HepG2 (cell line): Measurements from ENCODE around the gene TMPRSS15. TPM values are rescaled to one million over a fixed set of nuclear protein-coding genes. Genes with fewer than 3 reads are reported as not detected.

ENCODE experiments used
- ATAC-seq: fragments of 200-7000 bp; cut with Tn5 transposase; 3 replicates; pipeline ENCODE4 v1.9.1; 2020; ENCODE audit warnings: mild to moderate bottlenecking, moderate library complexity
- BruUV-seq: library from RNA; stranded (reverse); fragments of 400-500 nt; replicated peaks from 2 replicates; lab custom pipeline; 2021; lab: Mats Ljungman, UMichigan
- CTCF ChIA-PET: fragments of 300-600 bp; formaldehyde crosslinking; extraction: SDS; loops from one replicate; lab custom pipeline; 2021; ENCODE audit warnings: low total read pairs, inconsistent platforms, low intra/inter-chr PET ratio; lab: Yijun Ruan, JAX
- POLR2A ChIA-PET: fragments of 350-600 bp; sonication (Branson Sonifier 250); formaldehyde crosslinking; loops from one replicate; lab custom pipeline; 2020; ENCODE audit warnings: antibody characterized with exemption, inconsistent platforms; lab: Yijun Ruan, JAX
- DNase-seq: peaks from one replicate; pipeline ENCODE4 v3.0.0-alpha.2; 2015; ENCODE audit warnings: low spot score
- FAIRE-seq: peaks from 3 replicates; lab custom pipeline; 2011; peaks lifted over from hg19 to GRCh38; lab: Jason Lieb, UNC
- H2AFZ ChIP-seq: one replicate; pipeline ENCODE4 v1.6.1; 2011; ENCODE audit warnings: low read length, inconsistent platforms
- H3K27ac ChIP-seq: fragments of 300-600 bp; 3 replicates; pipeline ENCODE4 v1.8.0; 2011; ENCODE audit warnings: mixed run types, mild to moderate bottlenecking, mixed read lengths, low read length, inconsistent platforms; ENCODE audit not compliant: insufficient read depth; ENCODE audit errors: extremely low read length
- H3K27me3 ChIP-seq, 2 experiments: fragments of 200-600 bp in 1 of 2; 2 replicates in 1 of 2; 3 replicates in 1 of 2; pipeline versions ENCODE4 v1.6.0 to v1.8.0; 2011; ENCODE audit warnings: low read length in 2 of 2, mild to moderate bottlenecking in 2 of 2, moderate library complexity in 2 of 2, inconsistent platforms in 1 of 2; ENCODE audit not compliant: insufficient read depth in 2 of 2, control insufficient read depth in 1 of 2
- H3K36me3 ChIP-seq, 2 experiments: fragments of 200-600 bp in 1 of 2; replicated peaks in 1 of 2; 2 replicates in 1 of 2; 3 replicates in 1 of 2; pipeline versions ENCODE4 v1.5.1 to v1.8.0; 2011; ENCODE audit warnings: low read length in 2 of 2, inconsistent platforms in 1 of 2; ENCODE audit not compliant: insufficient read depth in 2 of 2, control insufficient read depth in 1 of 2
- H3K4me1 ChIP-seq: 2 replicates; pipeline ENCODE4 v1.5.1; 2012; ENCODE audit warnings: low read length, inconsistent platforms; ENCODE audit not compliant: insufficient read depth
- H3K4me2 ChIP-seq: 2 replicates; pipeline ENCODE4 v1.6.0; 2011; ENCODE audit warnings: low read depth, low read length, inconsistent platforms
- H3K4me3 ChIP-seq, 3 experiments: fragments of 200-600 bp in 1 of 3; sonication (generic), shearing (Covaris generic) in 1 of 3; replicated peaks in 1 of 3; 2 replicates each; pipeline ENCODE4 v1.5.1; 2011 to 2016; ENCODE audit warnings: low read length in 3 of 3, inconsistent platforms in 2 of 3, low read depth in 2 of 3, mild to moderate bottlenecking in 2 of 3, control low read depth in 1 of 3, mixed read lengths in 1 of 3; ENCODE audit not compliant: insufficient read depth in 1 of 3
- H3K79me2 ChIP-seq: one replicate; pipeline ENCODE4 v1.6.1; 2011; ENCODE audit warnings: low read length, inconsistent platforms; ENCODE audit not compliant: insufficient read depth
- H3K9ac ChIP-seq: 2 replicates; pipeline ENCODE4 v1.6.0; 2011; ENCODE audit warnings: mild to moderate bottlenecking, low read depth, low read length, inconsistent platforms; ENCODE audit not compliant: insufficient read depth
- H3K9me3 ChIP-seq: 2 replicates; pipeline ENCODE4 v1.5.1; 2012; ENCODE audit warnings: mild to moderate bottlenecking, low read length
- H4K20me1 ChIP-seq: 2 replicates; pipeline ENCODE4 v1.6.0; 2011; ENCODE audit warnings: inconsistent platforms, mild to moderate bottlenecking, low read length, moderate library complexity; ENCODE audit not compliant: insufficient read depth
- KDM4B ChIP-seq: sonication (generic); formaldehyde crosslinking; IDR thresholded peaks from 2 replicates; pipeline ENCODE4 v1.4.0; 2020; ENCODE audit warnings: missing genetic modification reagents
- MYC ChIP-seq: sonication (generic); formaldehyde crosslinking; IDR thresholded peaks from 2 replicates; pipeline ENCODE4 v1.9.0; 2021; ENCODE audit warnings: missing genetic modification reagents, borderline replicate concordance
- RORA ChIP-seq: sonication (generic); formaldehyde crosslinking; IDR thresholded peaks from 2 replicates; pipeline ENCODE4 v1.5.0; 2020; ENCODE audit warnings: mild to moderate bottlenecking, missing genetic modification reagents, moderate library complexity
- SIX4 ChIP-seq: sonication (generic); formaldehyde crosslinking; IDR thresholded peaks from 2 replicates; pipeline ENCODE4 v1.4.0; 2020; ENCODE audit warnings: missing genetic modification reagents
- ZBTB3 ChIP-seq: sonication (generic); formaldehyde crosslinking; IDR thresholded peaks from 2 replicates; pipeline ENCODE4 v1.4.0; 2020; ENCODE audit warnings: low read depth, mild to moderate bottlenecking, moderate library complexity, missing genetic modification reagents, borderline replicate concordance
- ZNF24 ChIP-seq: fragments of 450-650 bp; IDR thresholded peaks from 2 replicates; pipeline ENCODE4 v1.6.1; 2017; ENCODE audit warnings: antibody characterized with exemption, mild to moderate bottlenecking
- ZNF430 ChIP-seq: sonication (generic); formaldehyde crosslinking; IDR thresholded peaks from 2 replicates; pipeline ENCODE4 v1.9.0; 2021; ENCODE audit warnings: mild to moderate bottlenecking, missing genetic modification reagents
- WGBS: methylation state at CpG from one replicate; pipeline ENCODE4 v1.1.6; 2017; ENCODE audit warnings: low lambda C conversion rate; 5-methylcytosine and 5-hydroxymethylcytosine counted together
- in situ Hi-C: cut with HindIII; loops from 2 replicates; pipeline ENCODE4 v1.10.0; 2017; ENCODE audit warnings: low pct_unique_long_range_greater_than_20kb; ENCODE audit not compliant: extremely low pct_ligation_motif_present
- intact Hi-C: fragments of 100-400 bp; cut with micrococcal nuclease; formaldehyde crosslinking; loops from one replicate; pipeline ENCODE4 v1.10.0; 2022; ENCODE audit not compliant: unreplicated experiment
- polyA plus RNA-seq, 8 experiments: library from polyadenylated mRNA; depleted of rRNA in 3 of 8; stranded (reverse) in 7 of 8; unstranded in 1 of 8; fragments of >200 nt; fragmentation: Illumina TruSeq in 4 of 8; extraction: Trizol in 4 of 8; gene quantifications; 2 replicates each; pipeline versions ENCODE4 v1.2.1 to v1.2.3, GENCODE V29; 2011 to 2016; ENCODE audit warnings: low read depth in 4 of 8, missing spikeins in 1 of 8, mixed read lengths in 1 of 8; ENCODE audit not compliant: insufficient read depth in 1 of 8
- total RNA-seq, 5 experiments: library from RNA; depleted of rRNA; stranded (reverse); fragments of >200 nt; fragmentation: Illumina TruSeq; extraction: Trizol; gene quantifications; 2 replicates each; pipeline ENCODE4 v1.2.3, GENCODE V29; 2016; ENCODE audit warnings: low read depth in 1 of 5
- TF ChIP-seq, protein P1 (sequence below): sonication (generic); formaldehyde crosslinking; IDR thresholded peaks from 2 replicates; pipeline ENCODE4 v1.4.0; 2020; ENCODE audit warnings: missing genetic modification reagents

The TMPRSS15 gene
- total and polyA plus RNA-seq, 2 of the 13 experiments (the other 11 are each of a cell fraction or from before 2014, with no cell fraction given), result not detected

DNA sequence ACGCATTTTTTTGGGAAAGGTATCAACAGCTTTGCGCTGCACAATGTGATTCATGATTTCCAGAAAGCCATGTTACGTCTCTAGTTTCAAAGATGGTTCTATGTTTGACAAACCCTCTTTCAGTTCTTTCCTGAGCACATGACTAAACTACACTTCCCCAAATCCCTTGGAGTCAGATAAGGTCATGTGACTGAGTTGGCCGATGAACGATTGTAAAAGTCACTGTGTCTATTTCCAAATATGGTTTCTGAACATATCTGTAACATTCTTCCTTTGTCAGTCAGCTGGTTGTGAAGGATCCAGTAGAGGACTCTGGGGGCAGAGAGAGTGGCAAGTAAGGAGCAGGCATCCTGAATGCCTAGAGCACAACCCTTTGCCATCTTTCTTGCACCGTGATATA, 35.4 kb downstream of the TMPRSS15 start:
- ChIA-PET CTCF (no interaction called here), POLR2A (no interaction called here)
- H3K27ac ChIP-seq, result no peak overlapping the region
- no peak overlapping the region for H3K4me2 ChIP-seq
- intact Hi-C loops (loop anchor here (5.0 kb wide), 1 partner anchor 691 kb away; no protein-coding TSS in a partner anchor), in situ Hi-C loops (no loop called here)
- 31% methylated on average over 6 of the region's 6 CpGs for WGBS
- ATAC-seq, result no peak
- H3K79me2 ChIP-seq, result no peaks in the 10 kb centered on the region
- H3K36me3 ChIP-seq, result no peaks in the 10 kb centered on the region
- no peak overlapping the region for H3K9ac ChIP-seq
- BruUV-seq, result no TSS peak
- H3K4me1 ChIP-seq, result no peaks in the 10 kb centered on the region
- H3K4me3 ChIP-seq, result no peak overlapping the region
- no peak overlapping the region for H2AFZ ChIP-seq
- no peak for DNase-seq
- FAIRE-seq, result no peak
- TF ChIP-seq KDM4B (CRISPR knock-in tag) (no peak), MYC (no peak), RORA (CRISPR knock-in tag) (no peak), SIX4 (CRISPR knock-in tag) (no peak), ZNF24 (no peak), ZNF430 (CRISPR knock-in tag) (no peak), ZBTB3 (CRISPR knock-in tag) (no peak)
- TF ChIP-seq, protein P1, sequence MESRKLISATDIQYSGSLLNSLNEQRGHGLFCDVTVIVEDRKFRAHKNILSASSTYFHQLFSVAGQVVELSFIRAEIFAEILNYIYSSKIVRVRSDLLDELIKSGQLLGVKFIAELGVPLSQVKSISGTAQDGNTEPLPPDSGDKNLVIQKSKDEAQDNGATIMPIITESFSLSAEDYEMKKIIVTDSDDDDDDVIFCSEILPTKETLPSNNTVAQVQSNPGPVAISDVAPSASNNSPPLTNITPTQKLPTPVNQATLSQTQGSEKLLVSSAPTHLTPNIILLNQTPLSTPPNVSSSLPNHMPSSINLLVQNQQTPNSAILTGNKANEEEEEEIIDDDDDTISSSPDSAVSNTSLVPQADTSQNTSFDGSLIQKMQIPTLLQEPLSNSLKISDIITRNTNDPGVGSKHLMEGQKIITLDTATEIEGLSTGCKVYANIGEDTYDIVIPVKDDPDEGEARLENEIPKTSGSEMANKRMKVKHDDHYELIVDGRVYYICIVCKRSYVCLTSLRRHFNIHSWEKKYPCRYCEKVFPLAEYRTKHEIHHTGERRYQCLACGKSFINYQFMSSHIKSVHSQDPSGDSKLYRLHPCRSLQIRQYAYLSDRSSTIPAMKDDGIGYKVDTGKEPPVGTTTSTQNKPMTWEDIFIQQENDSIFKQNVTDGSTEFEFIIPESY (CRISPR knock-in tag), result no peak
- TF ChIP-seq, all 625 proteins: peak for 0
- Histone ChIP-seq H3K9me3 (peaks cover 22% of the 10 kb centered on the region), H3K27me3 (no peaks in the 10 kb centered on the region), H4K20me1 (no peaks in the 10 kb centered on the region)
